Lower lobe of right lung (tissue), 2 donors: ENCODE results near the gene RASA4. TPM values are rescaled to one million over a fixed set of nuclear protein-coding genes. Genes with fewer than 3 reads are reported as not detected.
"Not testable (repeated sequence)": the region's sequence is repeated elsewhere in the genome, so short reads cannot be mapped to it uniquely, and the experiment has no call there.

Source experiments
- ATAC-seq, 2 donors: fragments of 200-7000 bp; cut with Tn5 transposase; one replicate each; pipeline ENCODE4 v1.9.1; 2020 to 2022; ENCODE audit warnings: mild to moderate bottlenecking in 2 of 2, moderate library complexity in 2 of 2
- DNase-seq: peaks from one replicate; pipeline ENCODE4 v3.0.0-alpha.2; 2020
- H3K27ac ChIP-seq: fragments of 200-600 bp; one replicate; pipeline ENCODE4 v1.8.0; 2022
- H3K27me3 ChIP-seq: fragments of 200-600 bp; one replicate; pipeline ENCODE4 v1.8.0; 2022; ENCODE audit warnings: low read depth
- H3K36me3 ChIP-seq: fragments of 200-600 bp; one replicate; pipeline ENCODE4 v1.8.0; 2022; ENCODE audit warnings: mild to moderate bottlenecking
- H3K4me1 ChIP-seq: fragments of 200-600 bp; one replicate; pipeline ENCODE4 v1.8.0; 2022
- H3K4me3 ChIP-seq: fragments of 200-600 bp; one replicate; pipeline ENCODE4 v1.8.0; 2022; ENCODE audit warnings: mild to moderate bottlenecking
- H3K9me3 ChIP-seq: fragments of 200-600 bp; one replicate; pipeline ENCODE4 v1.8.0; 2022
- intact Hi-C: fragments of 100-400 bp; cut with DNase I; formaldehyde crosslinking; loops from one replicate; pipeline ENCODE4 v1.11.0; 2022
- total RNA-seq: library from RNA; stranded (reverse); fragmentation: NEBNext Ultra II Directional; extraction: Animal tissue kit (Norgen Biotek cat#: 25700); gene quantifications from one replicate; pipeline ENCODE4 v1.2.1, GENCODE V29; 2021
- donor health status: DM: no; HTN: yes; CAD: no; lungs with severe emphysema.

Gene RASA4
- total RNA-seq, 1 donor from 2014 or later: 47.1 TPM

GRCh38 chr7:102545288-102545687, 71.3 kb downstream of the RASA4 start:
- intact Hi-C loops, H3K4me1 ChIP-seq, H3K9me3 ChIP-seq, H3K4me3 ChIP-seq, ATAC-seq, H3K27me3 ChIP-seq, H3K36me3 ChIP-seq, H3K27ac ChIP-seq, DNase-seq: not testable (repeated sequence)

GRCh38 chr7:102544372-102544771, 72.2 kb downstream of the RASA4 start:
- H3K4me1 ChIP-seq, intact Hi-C loops, ATAC-seq, H3K4me3 ChIP-seq, H3K9me3 ChIP-seq, DNase-seq, H3K27me3 ChIP-seq, H3K36me3 ChIP-seq, H3K27ac ChIP-seq: not testable (repeated sequence)

- H3K9me3 ChIP-seq, DNase-seq, H3K27ac ChIP-seq, H3K4me1 ChIP-seq, H3K27me3 ChIP-seq, H3K36me3 ChIP-seq, intact Hi-C loops, H3K4me3 ChIP-seq: not testable (repeated sequence)
- ATAC-seq: peak; percentile 21 to 44
Observed at GRCh38 chr7:102543596-102543995, 73.0 kb downstream of the RASA4 start, which contains the start of gene UPK3BL2. UPK3BL2 (minus strand) TSS chr7:102543696; CDS start chr7:102543636, 60 bp downstream.

- H3K27ac ChIP-seq, intact Hi-C loops, H3K9me3 ChIP-seq, H3K36me3 ChIP-seq, H3K4me1 ChIP-seq, H3K27me3 ChIP-seq, ATAC-seq, H3K4me3 ChIP-seq: not testable (repeated sequence)
- DNase-seq: peak; percentile 43
Observed at GRCh38 chr7:102542771-102543170, 73.8 kb downstream of the RASA4 start.

- ATAC-seq, H3K4me3 ChIP-seq, intact Hi-C loops, H3K36me3 ChIP-seq, H3K27ac ChIP-seq, H3K27me3 ChIP-seq, H3K4me1 ChIP-seq, H3K9me3 ChIP-seq: not testable (repeated sequence)
- peak; percentile 32 for DNase-seq
Observed at GRCh38 chr7:102542083-102542482, 74.5 kb downstream of the RASA4 start.

- H3K4me3 ChIP-seq, H3K9me3 ChIP-seq, H3K27ac ChIP-seq, ATAC-seq, H3K36me3 ChIP-seq, H3K4me1 ChIP-seq, H3K27me3 ChIP-seq, intact Hi-C loops: not testable (repeated sequence)
- peak; percentile 24 for DNase-seq
Observed at GRCh38 chr7:102540604-102541003, 76.0 kb downstream of the RASA4 start.

- ATAC-seq, H3K36me3 ChIP-seq, H3K4me1 ChIP-seq, intact Hi-C loops, H3K27me3 ChIP-seq, H3K9me3 ChIP-seq, H3K4me3 ChIP-seq, H3K27ac ChIP-seq: not testable (repeated sequence)
- peak; percentile 4 for DNase-seq
Observed at GRCh38 chr7:102535062-102535615, 81.4 kb downstream of the RASA4 start.

GRCh38 chr7:102532127-102532526, 84.4 kb downstream of the RASA4 start:
- H3K9me3 ChIP-seq, H3K27me3 ChIP-seq, DNase-seq, H3K4me1 ChIP-seq, intact Hi-C loops, ATAC-seq, H3K36me3 ChIP-seq, H3K4me3 ChIP-seq, H3K27ac ChIP-seq: not testable (repeated sequence)

GRCh38 chr7:102531583-102531982, 85.0 kb downstream of the RASA4 start:
- intact Hi-C loops, H3K4me3 ChIP-seq, H3K27ac ChIP-seq, H3K9me3 ChIP-seq, H3K4me1 ChIP-seq, H3K27me3 ChIP-seq, H3K36me3 ChIP-seq: not testable (repeated sequence)
- DNase-seq (peak; percentile 66), ATAC-seq (peak; percentile 29 to 30)

GRCh38 chr7:102527822-102528793, 88.4 kb downstream of the RASA4 start:
- DNase-seq, H3K4me1 ChIP-seq, H3K9me3 ChIP-seq, intact Hi-C loops, H3K27me3 ChIP-seq, H3K27ac ChIP-seq, H3K4me3 ChIP-seq, H3K36me3 ChIP-seq: not testable (repeated sequence)
- peak in 1 of 2 donors; percentile 8 for ATAC-seq

GRCh38 chr7:102527182-102527581, 89.4 kb downstream of the RASA4 start:
- H3K27ac ChIP-seq, H3K4me3 ChIP-seq, intact Hi-C loops, DNase-seq, H3K4me1 ChIP-seq, H3K27me3 ChIP-seq, ATAC-seq, H3K9me3 ChIP-seq, H3K36me3 ChIP-seq: not testable (repeated sequence)

- H3K36me3 ChIP-seq, H3K27ac ChIP-seq, H3K4me3 ChIP-seq, H3K9me3 ChIP-seq, H3K4me1 ChIP-seq, intact Hi-C loops, H3K27me3 ChIP-seq: not testable (repeated sequence)
- DNase-seq (peak; percentile 14), ATAC-seq (peak; percentile 11 to 19)
Observed at GRCh38 chr7:102524803-102525202, 91.8 kb downstream of the RASA4 start.
